Measurements from ENCODE around the gene SLC11A1. TPM values are rescaled to one million over a fixed set of nuclear protein-coding genes. Genes with fewer than 3 reads are reported as not detected.

SLC11A1 gene
- total RNA-seq, 1 donor from 2014 or later, result 5.4 TPM

GRCh38 chr2:218387369-218388194 is 5.5 kb downstream of the SLC11A1 start:
- ATAC-seq, result peak; percentile 84

GRCh38 chr2:218389333-218390150 is 7.5 kb downstream of the SLC11A1 start:
- intact Hi-C loops (cut with DNase I), result no loop called here
- ATAC-seq, result no peak

More at GRCh38 chr2:218387369-218388194, 5.5 kb downstream of the SLC11A1 start:
- DNase-seq (ENCODE audit: missing footprints), result no peak
- intact Hi-C loops (cut with DNase I), result no loop called here

DNA sequence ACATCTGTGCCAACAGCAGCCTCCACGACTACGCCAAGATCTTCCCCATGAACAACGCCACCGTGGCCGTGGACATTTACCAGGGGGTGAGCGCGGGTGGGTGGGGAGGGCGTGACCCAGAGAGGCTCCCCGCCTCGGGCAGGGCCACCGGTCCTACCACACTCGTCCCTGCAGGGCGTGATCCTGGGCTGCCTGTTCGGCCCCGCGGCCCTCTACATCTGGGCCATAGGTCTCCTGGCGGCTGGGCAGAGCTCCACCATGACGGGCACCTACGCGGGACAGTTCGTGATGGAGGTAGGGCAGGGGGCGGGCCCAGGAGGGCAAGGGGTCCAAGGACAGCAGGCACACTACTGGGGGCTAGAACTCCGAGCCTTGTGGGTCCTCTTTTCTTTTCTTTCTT is 9.1 kb downstream of the SLC11A1 start:
- DNase-seq (ENCODE audit: missing footprints), result no peak
- intact Hi-C loops (cut with DNase I), result no loop called here

More at GRCh38 chr2:218389333-218390150, 7.5 kb downstream of the SLC11A1 start:
- DNase-seq (ENCODE audit: missing footprints), result no peak

DNA sequence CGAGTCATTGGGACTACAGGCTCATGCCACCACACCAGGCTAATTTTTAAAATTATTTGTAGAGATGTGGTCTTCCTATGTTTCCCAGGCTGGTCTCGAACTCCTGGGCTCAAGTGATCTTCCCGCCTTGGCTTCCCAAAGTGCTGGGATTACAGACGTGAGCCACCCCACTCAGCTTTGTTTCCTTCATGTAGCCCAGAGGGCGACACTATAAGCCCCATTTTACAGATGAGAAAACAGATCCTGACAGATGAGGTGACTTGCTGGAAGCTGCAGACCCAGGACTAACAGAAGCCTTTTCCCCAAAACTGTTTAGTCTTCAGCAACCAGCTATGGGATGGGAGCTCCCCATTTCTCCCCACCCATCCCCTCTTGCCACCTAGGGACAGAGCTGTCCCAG is 10.4 kb downstream of the SLC11A1 start:
- ATAC-seq (no peak), DNase-seq (ENCODE audit: missing footprints) (no peak)
- intact Hi-C loops (cut with DNase I), result no loop called here

More for the DNA sequence above, 9.1 kb downstream of the SLC11A1 start:
- no peak for ATAC-seq

DNA sequence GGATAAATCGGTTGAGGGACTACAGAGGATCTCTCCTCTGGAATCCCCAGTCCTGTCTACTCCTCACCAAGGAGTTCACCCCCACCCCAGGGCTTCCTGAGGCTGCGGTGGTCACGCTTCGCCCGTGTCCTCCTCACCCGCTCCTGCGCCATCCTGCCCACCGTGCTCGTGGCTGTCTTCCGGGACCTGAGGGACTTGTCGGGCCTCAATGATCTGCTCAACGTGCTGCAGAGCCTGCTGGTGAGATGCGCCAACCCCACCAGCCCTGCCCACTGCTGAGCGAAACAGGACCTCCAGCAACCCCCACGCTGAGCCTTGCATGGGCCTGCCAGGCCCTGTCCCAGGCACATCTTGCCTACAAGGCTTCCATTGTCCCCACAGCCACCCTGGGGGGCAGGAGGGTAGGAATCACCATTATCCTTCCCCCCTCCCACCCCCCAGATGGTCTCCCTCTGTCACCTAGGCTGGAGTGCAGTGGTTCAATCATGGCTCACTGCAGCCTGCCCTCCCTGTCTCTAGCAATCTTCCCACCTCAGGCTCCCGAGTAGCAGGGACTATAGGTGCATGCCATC is 10.9 kb downstream of the SLC11A1 start:
- DNase-seq (ENCODE audit: missing footprints) (no peak), ATAC-seq (no peak)
- intact Hi-C loops (cut with DNase I), result no loop called here

- DNase-seq (ENCODE audit: missing footprints) (no peak), ATAC-seq (no peak)
- intact Hi-C loops (cut with DNase I), result no loop called here
These were observed 11.7 kb downstream of the SLC11A1 start for GRCh38 chr2:218393750-218394290.

DNA sequence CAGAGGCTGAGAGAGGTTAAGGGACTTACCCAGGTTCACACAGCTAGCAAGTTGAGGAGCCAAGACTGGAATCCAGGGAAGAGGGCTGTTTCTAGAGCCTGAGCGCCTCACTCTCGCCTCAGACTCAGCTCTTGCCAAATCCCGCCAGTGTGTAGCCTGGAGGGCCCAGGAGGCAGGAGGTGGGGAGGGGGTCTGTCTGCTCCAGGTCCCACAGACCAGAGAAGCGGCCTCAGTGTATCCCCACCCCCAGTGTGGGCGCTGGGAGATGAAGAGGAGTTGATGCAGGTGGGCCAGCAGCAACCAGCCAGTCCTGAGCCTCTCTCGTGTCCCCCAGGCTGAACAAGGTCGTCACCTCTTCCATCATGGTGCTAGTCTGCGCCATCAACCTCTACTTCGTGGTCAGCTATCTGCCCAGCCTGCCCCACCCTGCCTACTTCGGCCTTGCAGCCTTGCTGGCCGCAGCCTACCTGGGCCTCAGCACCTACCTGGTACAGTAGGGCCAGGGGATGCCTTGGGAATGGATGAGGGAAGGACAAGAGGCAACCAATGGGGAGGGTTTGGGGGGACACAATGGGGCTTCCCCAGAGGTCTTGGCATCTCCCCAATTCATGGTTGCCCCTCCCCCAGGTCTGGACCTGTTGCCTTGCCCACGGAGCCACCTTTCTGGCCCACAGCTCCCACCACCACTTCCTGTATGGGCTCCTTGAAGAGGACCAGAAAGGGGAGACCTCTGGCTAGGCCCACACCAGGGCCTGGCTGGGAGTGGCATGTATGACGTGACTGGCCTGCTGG is 12.4 kb downstream of the SLC11A1 start:
- intact Hi-C loops (cut with DNase I), result loop anchor here (5.0 kb wide), 1 partner anchor 122 kb away; the partner anchor contains the start of genes AAMP and PNKD
- ATAC-seq (no peak), DNase-seq (ENCODE audit: missing footprints) (no peak)

GRCh38 chr2:218395090-218395444 is 13.0 kb downstream of the SLC11A1 start:
- no peak for ATAC-seq
- no peak for DNase-seq (ENCODE audit: missing footprints)
- intact Hi-C loops (cut with DNase I), result loop anchor here (5.0 kb wide), 1 partner anchor 123 kb away; the partner anchor contains the start of genes AAMP and PNKD

GRCh38 chr2:218395456-218395825 is 13.4 kb downstream of the SLC11A1 start:
- intact Hi-C loops (cut with DNase I), result loop anchor here (5.0 kb wide), 1 partner anchor 123 kb away; the partner anchor contains the start of genes AAMP and PNKD
- no peak for DNase-seq (ENCODE audit: missing footprints)
- ATAC-seq, result no peak

DNA sequence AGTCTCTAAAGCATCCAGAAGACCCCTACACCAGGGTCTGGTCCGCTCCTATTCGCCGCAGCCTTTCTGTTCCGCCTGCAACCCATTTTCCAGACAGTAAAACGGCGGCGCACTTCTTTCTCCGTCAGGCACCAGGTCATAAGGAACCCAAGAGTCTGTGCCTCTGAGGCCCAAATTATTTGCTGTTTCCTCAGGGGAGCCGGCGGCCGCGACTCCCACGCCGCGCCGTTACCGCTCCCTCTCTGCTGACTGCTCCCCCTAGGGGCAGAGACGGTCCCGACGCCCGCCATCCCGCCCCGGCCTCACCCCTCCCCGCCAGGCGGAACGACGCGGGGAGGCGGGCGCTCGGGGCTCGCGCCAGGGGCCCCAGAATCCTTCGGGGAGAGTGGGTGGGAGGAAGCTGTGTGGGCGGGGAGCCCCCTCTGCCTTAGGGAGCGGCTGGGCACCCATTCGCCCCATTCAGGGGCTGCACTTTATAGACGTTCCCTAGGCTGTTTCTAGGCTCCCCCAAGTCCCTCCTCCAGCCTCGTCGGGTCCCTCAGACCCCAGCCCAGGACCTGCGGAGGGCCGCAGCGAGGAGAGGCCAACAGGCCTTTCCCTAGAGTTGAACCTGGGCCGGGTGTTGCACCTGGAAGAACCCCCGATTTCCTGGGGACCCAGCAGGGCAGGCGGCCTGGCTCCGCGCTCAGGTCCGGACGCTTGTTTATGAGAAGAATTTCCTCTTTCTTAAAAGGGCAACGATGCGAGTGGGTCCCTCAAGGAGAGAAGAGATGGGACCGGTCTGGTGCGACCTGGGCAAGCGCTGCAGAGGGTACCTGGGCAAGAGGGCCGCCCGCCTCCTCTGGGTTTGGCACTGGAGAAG is 14.0 kb downstream of the SLC11A1 start:
- ATAC-seq, result peak; percentile 66
- DNase-seq (ENCODE audit: missing footprints), result peak; percentile 95
- intact Hi-C loops (cut with DNase I), result loop anchor here (2.0 to 5.0 kb wide), 2 partner anchors 105 to 124 kb away; partner anchors contain the start of genes AAMP and PNKD

DNA sequence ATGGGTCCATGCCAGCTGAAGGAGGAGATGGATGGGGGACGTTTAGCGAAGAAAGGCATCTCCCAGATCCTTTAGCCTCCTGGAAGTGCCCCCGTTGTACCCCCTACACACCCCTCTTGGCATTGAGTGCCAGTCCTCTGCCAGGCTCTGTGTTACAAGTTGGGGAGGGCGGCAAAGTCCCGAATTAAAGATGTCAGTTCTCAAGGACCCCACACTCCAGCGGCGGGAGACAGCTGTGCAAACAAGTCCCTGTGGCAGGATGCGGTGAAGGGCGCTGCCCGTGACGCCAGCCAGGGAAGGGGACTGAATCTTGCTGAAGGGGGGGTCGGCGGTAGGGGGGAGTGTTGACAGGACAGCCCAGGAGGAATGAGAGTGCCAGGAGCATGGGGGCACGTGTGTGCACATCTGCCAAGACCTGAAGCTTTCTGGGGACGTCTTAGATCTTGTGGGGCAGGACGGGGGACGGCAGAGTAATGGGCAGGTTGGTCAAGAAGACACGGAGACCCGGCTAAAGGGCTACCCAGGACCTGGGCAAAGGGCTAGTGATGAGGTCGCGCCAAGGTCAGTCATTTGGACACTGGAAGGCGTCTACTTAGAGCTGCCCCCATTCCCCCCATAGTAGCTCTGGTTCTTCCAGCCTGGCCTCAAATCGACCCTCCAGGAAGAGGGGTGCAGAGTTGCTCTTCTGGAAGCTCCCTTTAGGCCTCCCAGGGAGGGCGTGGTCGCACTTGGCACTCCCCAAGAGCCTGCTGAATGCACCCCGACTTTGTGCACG is 14.8 kb downstream of the SLC11A1 start:
- ATAC-seq, result peak; percentile 8
- intact Hi-C loops (cut with DNase I), result loop anchor here (2.0 to 5.0 kb wide), 2 partner anchors 106 to 125 kb away; partner anchors contain the start of genes AAMP and PNKD
- DNase-seq (ENCODE audit: missing footprints), result peak; percentile 88

GRCh38 chr2:218397463-218397819 is 15.4 kb downstream of the SLC11A1 start:
- ATAC-seq, result peak; percentile 21
- intact Hi-C loops (cut with DNase I), result loop anchor here (2.0 to 5.0 kb wide), 2 partner anchors 107 to 125 kb away; partner anchors contain the start of genes AAMP and PNKD
- DNase-seq (ENCODE audit: missing footprints), result peak; percentile 89

DNA sequence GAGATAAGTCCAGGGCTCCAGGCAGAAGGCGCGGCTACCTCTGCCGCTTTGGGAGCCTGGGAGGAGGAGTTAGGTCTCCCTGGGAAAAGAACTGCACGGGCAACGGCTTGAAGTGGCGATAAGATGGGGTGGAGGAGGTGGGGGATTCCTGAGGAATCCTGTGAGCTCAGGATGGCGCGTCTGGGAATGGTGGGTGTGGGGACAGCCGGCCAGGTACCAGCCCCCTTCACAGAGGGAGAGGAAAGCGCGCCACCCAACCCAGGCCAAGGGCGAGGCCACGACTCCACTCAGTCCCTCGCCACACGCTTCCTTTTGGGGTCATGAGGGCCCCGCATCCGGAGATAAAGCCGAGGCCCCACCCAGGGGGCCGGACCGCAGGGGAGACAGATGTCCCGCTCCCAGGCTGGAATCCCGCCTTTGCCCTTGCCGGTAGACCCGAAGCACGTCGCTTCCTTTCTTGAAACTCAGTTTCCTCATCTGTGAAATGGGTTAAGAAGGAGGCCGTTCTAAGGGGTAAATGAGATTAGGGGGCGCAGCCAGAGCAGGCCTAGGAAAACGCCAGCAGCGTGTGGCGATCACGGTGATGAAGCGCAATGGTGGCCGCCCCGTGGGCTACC is 15.9 kb downstream of the SLC11A1 start:
- peak; percentile 12 for ATAC-seq
- intact Hi-C loops (cut with DNase I), result loop anchor here (2.0 to 5.0 kb wide), 2 partner anchors 107 to 126 kb away; partner anchors contain the start of genes AAMP and PNKD
- DNase-seq (ENCODE audit: missing footprints), result peak; percentile 91

GRCh38 chr2:218398437-218399390 is 16.6 kb downstream of the SLC11A1 start:
- DNase-seq (ENCODE audit: missing footprints) (peak; percentile 94), ATAC-seq (peak; percentile 64)
- intact Hi-C loops (cut with DNase I), result loop anchor here (5.0 kb wide), 1 partner anchor 126 kb away; the partner anchor contains the start of genes AAMP and PNKD
